ENCODE results near the gene ZDHHC1. TPM values are rescaled to one million over a fixed set of nuclear protein-coding genes. Genes with fewer than 3 reads are reported as not detected.
"Not testable (repeated sequence)": the region's sequence is repeated elsewhere in the genome, so short reads cannot be mapped to it uniquely, and the experiment has no call there.

The ZDHHC1 gene
- total RNA-seq, 1 donor from 2014 or later, result 2.3 TPM

DNA sequence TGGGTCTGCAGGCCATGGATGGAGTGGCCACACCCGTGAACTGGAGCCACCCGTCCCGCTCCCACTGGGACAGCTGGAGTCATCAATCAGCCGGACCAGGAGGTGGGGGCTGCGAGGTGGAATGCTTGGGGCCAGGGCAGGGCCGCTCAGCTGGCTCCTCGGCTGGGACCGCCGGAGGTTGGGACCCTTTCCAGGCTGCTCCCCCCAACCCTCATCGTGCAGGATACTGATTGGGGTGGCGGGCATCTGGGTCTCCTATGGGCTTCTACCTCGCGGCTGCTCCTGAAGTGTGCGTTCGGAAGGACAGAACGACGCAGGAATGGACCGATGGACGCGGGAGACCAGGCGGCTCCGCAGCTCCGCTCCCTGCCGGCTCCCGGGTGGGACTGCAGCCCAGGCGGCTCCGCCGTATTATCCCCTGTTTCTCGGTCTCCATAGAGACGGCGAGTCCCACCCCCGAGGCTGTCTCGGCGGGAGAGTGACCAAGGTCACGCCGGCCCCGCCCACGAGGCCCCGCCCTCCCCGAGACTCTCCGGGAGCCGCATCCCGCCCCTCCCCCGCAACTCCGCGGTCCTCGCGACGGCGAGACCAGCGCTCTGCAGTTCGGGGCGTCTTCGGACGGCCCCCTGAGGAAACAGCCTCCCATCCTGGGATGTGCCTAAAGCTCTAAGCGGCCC, 23.0 kb downstream of the ZDHHC1 start, which contains the start of gene TPPP3:
Gene TPPP3, minus strand, starts transcription at position 388 of the 677 bp plus-strand sequence. CDS start 2,387 bp downstream, outside the sequence.
- peak; percentile 70 for DNase-seq

DNA sequence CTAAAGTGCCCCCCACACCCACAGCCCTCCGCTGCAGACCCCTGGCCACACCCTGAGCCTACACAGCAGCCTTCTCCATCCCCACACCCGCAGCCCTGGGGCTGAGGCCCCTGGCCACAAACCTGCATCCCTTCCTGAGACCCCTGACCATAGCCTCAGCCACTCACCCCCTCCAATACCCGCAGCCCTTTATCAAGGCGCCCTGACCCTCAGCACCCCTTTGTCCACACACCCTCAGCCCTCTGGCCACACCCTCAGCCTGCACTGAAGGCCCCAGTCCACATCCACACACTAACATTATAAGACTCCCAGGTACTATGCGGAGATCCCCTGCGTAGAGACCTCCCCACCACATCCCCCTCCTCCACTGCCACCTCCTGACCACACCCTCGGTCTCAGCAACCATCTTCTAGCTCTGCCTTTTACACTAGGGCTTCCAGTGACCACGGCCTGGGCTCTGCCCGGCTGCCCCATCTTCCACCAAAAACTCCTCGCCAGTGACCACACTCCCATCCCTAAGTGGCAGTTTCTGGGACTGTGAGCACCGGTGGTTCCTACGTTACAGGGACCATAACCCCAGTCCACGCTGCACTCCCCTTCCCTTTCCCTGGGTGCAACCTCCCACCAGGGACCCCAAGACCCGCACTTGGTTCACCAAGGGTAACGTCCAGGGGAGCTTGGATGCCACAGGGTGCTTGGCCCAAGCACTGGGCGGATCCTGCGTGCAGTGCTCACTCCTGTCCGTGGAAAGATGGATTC, 23.8 kb downstream of the ZDHHC1 start:
- DNase-seq, result no peak

DNA sequence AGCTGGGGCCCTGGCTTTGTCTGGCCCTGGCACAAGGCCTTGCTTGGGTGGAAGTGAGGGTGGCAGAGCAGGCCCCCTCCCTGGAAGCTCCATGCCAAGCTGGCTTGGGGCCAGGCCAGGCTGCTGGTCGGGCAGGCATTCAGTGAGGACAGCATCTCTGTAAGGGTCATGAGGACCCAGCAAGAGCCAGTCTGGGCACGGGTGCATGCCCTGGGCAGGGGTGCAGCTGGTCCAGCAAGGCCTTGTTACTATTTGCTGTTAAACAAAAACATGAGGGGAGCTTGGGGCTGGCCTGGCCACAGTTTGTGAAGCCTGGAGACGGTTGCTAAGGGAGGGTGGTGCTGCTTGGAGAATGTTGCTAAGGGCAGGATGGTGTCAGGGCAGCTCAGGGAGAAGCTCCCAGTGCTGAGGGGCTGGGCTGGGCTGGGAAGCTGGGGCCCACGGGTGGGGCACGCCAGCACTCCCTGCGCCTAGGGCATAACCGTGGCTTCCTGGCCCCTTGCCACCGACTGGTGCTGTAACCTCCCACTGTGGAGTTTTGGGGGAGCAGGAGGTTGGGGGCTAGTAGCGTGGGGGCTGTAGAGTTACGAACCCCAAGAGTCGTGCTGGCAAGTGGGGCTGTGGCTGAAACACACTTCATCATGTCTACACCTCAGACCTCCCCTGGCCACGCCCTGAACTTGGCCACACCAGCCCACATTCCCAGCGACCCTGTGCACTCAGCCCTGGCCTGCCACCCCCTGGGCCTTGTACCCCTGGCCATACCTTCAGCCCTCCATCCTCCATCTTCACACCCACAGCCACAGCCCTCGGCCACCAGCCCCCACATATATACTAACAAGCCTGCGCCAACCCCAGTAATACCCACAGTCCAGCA, 24.6 kb downstream of the ZDHHC1 start:
- DNase-seq, result peak; percentile 91

DNA sequence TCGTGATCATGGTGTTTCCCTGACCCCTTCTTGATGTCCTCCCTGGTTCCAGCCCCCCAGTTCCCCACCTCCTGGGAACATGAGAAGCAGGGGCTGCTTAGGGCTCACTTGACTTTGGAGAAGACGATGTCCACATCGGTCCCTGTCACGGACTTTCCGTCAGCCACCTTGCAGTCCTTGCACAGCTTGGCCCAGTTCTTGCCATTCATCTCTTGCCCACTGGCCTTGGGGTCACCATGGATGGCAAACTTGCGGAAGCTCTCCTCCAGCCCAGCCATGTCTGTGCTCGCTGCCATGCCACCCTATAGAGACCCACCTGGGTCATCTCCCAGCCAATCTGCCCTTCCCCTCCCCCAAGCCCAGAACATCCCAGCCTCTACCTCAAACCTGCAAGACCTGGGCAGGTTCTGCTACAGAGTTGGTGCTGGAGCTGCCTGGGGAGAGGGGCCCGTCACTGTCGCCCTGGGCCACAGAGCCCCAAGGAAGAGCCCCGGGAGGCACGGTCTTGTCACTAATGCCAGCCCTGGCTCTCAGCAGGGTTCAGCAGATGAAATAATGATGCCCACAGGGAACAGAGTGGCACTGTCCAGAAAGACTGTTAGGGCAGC, 25.4 kb downstream of the ZDHHC1 start:
- DNase-seq, result no peak

DNA sequence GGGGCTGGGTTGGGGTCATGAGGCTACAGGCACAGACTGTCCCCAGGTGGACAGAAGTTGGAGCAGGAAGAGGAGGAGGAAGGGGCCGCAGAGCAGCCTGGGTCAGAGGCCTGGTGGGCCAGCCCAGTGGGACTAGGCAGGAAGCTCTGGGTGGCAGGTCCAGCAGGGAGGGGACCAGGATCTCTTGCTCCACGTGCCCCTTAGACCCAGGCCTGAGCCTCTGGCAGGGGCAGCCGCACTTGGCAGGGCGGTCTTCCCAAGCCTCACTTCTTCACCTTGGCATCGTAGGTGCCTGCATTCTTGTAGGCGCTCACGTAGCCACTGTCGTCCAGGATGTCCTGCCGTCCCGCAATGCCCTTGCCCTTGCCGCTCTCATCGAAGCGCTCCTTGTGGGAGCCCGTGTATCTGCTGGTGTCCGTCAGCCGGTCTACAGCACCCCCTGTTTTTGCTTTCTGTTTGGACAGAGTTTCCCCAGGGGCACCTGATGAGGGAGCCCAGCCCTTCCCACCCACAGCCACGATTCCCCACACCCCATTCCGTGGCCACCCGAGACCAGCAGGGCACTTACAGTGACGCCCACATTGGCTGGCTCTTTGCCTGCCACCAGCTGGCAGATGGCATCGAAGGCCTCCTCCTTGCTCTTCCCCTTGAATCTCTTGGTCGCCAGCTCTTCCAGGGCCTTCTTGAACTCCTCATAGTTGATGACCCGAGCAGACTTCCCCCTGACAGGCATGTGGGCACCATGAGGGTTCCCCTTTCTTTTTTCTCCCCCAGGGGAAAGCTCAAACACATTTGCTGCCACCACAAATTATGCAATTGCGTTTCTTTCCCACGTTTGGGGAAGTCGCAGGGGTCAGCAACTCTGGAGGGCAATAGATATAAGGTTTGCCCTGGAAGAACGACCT, 26.1 kb downstream of the ZDHHC1 start:
- no peak for DNase-seq

DNA sequence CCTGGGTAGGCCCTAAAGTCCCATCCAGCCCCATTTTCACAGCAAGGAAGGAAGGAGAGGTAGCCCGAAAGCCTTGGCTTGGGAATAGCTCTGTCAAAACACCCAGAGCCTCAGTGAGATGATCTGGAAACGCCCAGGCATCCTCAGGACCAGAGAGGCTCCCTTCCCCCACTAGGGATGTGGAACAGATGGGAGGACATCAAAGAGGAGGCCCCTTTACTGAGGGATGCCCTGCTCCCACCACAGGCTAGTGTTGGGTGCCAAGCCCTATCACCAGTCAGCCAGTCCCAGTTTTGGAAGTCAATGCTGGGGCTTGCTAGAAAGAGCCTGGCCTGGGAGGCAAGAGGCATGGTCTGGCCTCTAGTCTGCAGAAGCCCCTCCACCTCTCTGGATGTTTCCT, 27.7 kb downstream of the ZDHHC1 start:
- DNase-seq, result no peak

DNA sequence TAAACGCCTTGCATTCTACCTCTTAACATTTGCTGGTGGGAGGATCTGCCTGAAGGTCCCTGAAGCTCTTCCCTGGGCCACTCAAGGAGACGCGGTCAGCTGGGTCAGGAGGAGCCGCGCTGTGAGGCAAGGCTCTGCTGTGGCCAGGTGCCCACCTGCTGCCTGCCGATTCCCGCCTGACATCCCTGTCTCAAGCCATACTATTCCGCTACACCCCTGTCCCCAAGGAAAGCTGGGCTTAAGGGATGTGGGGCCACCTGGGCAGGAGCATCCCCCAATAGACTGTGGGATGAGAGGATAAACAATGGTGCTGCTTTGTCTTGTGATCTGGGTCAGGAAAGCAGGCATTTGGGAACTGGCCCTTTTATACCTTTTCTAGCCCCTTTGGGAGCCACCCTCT, 28.1 kb downstream of the ZDHHC1 start:
- no peak for DNase-seq

DNA sequence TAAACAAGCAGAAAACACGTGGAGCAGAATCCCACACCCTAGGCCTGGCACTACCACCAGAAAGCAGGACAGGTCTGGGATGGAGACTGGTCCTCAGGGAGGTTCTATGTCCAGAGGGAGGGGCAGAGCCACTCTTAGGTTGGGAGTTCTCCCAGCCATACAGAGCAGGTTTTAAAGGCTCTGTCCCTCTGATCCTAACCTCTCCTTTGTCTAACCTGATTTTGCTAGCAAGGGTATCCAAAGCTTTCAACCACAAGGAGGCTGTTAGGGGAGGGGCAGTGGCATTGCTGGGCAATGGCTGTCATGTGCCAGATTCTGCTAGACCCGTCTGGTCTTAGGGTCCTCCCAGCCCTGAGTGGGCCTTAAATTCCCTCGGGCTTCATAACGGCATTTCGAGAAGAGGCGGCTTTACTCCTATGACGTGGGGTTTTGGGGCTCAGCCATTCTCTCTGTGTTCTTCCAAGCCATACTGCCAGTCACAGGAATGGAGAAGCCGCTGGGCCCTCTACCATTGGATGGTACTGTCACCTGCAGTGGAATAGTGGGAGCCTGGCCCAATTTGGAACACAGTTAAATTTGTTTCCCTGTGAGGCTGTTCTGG, 28.7 kb downstream of the ZDHHC1 start:
- DNase-seq, result no peak

DNA sequence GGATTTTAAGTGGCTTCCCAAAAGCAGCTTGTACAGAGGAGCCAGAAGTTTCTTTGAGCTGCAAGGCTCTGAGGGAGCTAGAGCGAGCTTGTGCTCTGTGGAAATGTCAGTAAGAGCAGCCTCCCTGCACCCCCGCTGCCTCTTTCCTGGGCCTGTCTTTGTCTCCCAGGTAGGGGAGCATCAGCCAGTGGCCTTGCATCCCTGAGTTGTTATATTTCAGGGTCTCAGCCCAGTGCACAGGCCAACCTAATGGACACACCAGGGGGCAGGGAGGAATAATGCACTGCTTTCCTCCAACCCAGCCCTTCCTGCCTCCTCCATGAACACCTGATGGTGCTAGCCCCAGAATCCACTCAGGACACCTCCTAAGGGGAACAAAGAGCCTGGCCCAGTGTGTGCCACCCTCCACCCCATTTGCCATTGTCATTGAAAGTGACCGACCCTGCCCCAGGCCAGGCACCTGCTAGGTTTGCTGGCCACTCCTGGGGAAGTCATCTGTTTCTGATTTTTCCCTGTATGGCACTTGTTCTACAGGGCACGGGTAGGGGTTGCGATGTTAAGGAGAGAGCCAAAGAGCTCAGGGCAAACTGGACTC, 29.3 kb downstream of the ZDHHC1 start:
- DNase-seq, result no peak

DNA sequence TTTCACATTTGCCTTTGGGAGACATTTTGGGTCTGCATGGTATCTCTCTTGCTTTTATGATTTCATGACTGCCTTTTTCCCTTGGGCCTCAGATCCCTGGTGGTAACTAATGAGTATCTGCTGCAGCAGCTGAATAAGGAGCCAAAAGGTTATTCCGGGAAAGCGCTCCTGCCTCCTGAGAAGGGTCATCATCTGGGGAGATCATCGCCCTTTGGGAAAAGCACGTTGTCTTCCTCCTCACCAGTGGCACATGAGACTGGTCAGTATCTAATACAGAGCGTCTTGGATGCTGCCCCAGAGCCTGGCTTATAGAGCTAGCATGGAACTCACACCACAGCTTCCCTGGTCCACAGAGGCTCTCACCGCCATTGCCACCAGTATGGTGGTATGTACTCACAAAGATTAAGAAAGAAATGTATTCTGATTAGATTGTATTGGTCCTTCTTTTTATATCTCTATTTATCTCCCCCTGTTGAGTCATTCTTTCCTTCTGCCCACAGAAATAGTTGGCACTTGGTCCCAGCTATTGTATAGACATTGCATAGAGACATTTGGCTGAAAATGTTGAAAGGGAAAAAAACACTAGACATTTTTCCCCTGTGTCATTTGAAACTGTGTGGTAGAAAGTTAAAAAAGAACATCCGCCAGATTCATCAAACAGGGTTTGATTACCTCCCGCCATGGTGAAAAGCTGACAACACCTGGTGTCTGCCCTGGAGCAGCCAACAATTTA, 31.3 kb downstream of the ZDHHC1 start:
- DNase-seq, result no peak

DNA sequence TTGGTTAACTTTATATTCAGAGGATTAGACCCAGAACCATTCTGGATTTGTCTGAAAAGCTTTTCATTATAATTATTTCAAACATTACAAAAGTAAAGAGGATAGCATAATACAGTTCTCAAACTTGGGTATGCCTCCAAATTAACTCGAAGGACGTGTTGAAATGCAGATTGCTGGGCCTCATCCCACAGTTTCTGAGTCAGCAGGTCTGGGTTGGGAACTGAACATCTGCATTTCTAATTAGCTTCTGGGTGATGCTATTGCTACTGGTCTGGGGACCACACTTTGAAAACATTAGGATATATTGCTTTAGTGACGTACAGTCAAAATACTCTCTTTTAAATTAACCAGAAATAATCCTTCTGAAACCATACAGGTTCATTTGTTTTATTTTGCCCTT, 33.0 kb downstream of the ZDHHC1 start:
- no peak for DNase-seq

DNA sequence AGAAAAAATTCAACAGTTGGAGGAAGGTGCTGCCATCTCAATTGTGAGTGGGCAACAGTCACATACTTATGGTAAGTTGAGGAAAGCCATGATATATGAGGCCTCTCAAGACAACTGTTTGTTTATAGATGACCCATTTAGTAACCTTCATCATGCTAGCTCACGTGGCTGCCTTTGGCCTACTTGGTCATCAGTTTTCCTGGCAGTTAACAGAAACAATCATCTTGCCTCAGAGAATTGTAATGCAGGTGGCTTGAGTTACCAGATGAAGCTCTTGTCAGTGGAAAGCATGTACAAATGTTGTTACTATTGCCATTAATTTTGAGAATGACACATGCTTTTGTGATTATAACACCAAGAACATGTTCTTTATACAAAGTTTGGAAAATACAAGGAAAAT, 37.6 kb downstream of the ZDHHC1 start:
- DNase-seq, result no peak

DNA sequence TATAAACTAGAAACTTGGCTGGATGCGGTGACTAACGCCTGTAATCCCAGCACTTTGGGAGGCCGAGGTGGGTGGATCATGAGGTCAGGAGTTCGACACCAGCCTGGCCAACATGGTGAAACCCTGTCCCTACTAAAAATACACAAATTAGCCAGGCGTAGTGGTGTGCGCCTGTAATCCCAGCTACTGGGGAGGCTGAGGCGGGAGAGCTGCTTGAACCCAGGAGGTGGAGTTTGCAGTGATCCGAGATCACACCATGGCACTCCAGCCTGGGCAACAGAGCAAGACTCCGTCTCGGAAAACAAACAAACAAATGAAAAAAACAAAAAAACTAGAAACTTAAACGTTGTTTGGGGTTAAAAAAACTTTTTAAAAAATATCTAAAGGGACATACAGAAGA, 40.3 kb downstream of the ZDHHC1 start:
- DNase-seq, result not testable (repeated sequence)

DNA sequence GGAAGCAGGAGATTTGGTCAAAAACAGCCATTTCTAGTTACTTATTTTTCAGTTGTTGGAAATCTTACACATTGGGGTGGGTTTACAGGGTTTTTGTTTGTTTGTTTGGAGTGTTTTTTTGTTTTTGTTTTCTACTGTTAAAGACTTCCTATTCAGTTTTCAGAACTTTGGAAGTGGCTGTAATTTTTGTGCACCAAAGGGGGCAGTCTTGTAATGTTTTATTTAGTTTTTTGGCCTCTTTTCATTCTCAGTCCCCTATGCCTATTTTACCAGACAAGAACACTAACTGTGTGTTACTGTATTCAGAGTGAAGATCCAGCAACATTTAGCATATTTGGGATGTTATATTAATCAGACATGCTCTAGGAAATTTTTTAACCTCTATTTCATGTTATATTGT, 43.6 kb downstream of the ZDHHC1 start:
- DNase-seq, result no peak

DNA sequence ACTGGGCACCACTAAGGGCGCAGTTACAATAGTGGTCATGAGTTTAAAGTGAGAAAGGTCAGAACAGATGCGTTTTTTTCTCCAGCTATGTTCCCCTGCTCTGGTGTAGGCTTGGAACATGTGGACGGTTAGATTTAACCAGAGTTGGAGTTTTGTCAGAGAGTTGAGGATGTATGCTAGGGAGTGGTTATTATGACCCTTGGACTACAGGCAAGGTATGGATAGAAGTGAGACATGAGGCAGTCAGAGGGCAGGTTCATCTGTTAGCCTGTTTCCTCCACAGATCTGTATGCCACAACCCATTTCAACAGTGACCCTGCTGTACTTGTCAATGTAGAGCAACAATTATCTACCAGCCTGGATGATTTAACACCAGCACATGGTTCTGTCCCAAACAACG, 45.6 kb downstream of the ZDHHC1 start:
- DNase-seq, result no peak

DNA sequence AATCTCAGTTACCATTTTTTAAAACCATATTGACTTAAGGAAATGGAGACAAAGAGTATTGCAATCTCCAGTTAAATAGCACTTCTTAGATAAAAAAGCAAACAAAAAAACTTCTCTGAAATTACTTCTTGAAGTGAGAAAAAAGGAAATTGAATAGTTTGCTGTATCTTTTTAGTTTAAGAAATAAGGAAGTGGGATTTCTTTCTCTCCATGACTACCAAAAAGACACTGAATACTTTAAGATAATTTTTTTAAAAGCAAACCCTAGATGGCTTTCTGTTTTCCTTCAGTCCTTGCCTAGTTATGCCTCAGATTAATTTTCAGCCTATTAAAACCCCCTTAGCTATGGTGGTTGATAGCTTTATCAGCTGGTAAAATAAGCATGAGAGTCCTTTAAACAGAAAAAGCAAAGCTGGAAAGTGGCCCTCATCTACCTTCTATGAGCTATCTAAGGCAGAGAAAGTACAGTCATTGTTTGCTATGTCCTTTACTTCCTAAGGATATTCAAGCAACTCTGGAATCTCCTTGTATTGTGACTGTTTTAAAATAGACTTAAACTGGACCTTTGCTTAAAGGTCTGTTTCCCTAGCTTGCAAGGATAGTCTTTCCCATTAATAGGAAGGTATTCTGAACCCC, 51.6 kb downstream of the ZDHHC1 start:
- DNase-seq, result no peak

DNA sequence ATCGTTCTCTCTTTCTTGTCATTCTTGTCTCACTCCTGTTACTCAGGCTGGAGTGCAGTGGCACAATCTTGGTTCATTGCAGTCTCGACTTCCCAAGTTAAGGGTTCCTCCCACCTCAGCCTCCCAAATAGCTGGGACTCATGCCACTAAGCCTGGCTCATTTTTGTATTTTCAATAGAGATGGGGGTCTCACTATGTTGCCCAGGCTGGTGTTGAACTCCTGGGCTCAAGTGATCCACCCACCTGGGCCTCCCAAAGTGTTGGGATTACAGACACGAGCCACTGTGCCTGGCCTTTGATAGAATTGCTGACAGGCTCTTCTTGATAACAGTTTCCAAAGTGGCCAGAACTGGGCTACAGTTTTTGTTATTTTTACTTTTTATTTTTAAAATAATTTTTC, 55.2 kb downstream of the ZDHHC1 start:
- DNase-seq, result no peak

DNA sequence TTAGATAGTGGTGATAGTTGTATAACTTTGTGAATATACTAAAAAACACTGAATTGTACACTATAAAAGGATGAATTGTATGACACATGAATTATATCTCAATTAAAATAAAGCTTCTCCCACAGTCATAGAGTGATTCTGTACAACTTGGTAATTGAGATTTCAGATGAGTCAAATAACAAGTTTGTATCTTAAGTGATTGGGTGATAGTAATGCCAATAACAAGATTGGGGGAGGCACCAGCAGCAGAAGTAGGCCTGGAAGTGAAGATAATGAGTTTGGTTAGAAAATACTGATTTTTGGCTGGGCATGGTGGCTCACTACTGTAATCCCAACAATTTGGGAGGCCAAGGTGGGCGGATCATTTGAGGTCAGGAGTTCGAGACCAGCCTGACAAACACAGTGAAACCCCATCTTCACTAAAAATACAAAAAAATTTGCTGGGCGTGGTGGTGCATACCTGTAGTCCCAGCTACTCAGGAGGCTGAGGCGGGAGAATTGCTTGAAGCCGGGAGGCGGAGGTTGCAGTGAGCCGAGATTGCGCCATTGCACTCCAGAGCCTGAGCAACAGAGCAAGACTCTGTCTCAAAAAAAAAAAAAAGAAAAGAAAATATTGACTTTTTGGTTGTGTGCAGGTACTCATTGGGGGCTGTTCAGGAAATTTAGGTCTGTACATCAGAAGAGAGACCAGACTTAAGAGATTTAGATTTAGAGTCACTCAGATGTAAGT, 56.6 kb downstream of the ZDHHC1 start:
- DNase-seq, result not testable (repeated sequence)

DNA sequence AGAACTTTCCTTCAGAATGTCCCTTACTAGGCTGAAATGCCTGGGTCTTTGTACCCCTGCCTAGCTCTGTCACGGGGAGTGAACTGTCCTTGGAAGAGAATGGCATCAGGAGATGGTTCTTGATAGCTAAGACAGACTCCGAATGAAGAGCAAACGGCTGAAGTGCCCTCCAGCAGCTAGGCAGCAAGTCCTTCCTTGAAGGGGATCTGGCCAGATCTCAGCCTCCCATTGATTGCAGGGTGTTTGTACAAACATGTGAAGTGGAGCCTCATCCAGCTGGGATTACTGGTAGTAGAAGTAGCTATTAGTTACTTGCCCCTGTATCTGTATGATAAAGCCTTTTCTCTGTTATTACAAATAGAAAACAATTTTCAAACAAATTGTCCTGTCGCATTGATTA, 58.7 kb downstream of the ZDHHC1 start:
- no peak for DNase-seq

All from occipital lobe (tissue), 2 donors.